ENCODE measurements around the gene CDK6.

Gene CDK6

DNA sequence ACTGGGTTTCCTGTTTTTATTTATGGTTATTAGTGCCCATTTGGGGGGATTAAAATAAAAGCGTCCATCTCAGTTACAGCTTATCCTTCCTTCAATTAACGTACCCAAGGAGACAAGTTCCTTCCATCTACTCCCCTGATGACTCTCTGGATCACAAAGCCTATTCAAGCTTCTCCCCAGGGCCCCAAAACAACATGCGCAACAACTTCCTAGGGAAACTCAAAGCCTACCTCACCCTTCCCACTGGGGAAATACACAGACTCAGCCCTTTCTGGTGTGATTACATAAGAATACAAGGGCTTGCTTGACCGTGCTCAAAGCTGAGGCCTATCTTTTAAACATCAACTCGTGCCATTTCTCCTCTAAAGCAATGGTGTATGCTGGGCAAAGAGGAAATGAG lies 112.4 kb downstream of the CDK6 start:
- ChIA-PET POLR2A (no interaction called here), CTCF (no interaction called here)
- TF ChIP-seq SP1 (IDR thresholded peaks at IDR 0.05): no peak
- TF ChIP-seq ELF4 (IDR thresholded peaks at IDR 0.05): no peak
- no peak for TF ChIP-seq SUZ12 (IDR thresholded peaks at IDR 0.05)
- TF ChIP-seq TARDBP (IDR thresholded peaks at IDR 0.05): no peak
- TF ChIP-seq ZNF384 (IDR thresholded peaks at IDR 0.05): no peak
- TF ChIP-seq, protein P1, sequence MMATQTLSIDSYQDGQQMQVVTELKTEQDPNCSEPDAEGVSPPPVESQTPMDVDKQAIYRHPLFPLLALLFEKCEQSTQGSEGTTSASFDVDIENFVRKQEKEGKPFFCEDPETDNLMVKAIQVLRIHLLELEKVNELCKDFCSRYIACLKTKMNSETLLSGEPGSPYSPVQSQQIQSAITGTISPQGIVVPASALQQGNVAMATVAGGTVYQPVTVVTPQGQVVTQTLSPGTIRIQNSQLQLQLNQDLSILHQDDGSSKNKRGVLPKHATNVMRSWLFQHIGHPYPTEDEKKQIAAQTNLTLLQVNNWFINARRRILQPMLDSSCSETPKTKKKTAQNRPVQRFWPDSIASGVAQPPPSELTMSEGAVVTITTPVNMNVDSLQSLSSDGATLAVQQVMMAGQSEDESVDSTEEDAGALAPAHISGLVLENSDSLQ (IDR thresholded peaks at IDR 0.05): no peak
- no peak for TF ChIP-seq LEF1 (IDR thresholded peaks at IDR 0.05; ENCODE audit: borderline replicate concordance)
- no peak for TF ChIP-seq L3MBTL2 (conservative IDR thresholded peaks at IDR 0.05)
- TF ChIP-seq FOXK2 (IDR thresholded peaks at IDR 0.05): no peak
- no peak for TF ChIP-seq ARNT (IDR thresholded peaks at IDR 0.05)
- TF ChIP-seq FOXA1 (IDR thresholded peaks at IDR 0.05): no peak
- no peak for TF ChIP-seq CTBP1 (IDR thresholded peaks at IDR 0.05; ENCODE audit: borderline replicate concordance)
- DNase-seq (ENCODE audit: extremely low spot score): no peak

DNA sequence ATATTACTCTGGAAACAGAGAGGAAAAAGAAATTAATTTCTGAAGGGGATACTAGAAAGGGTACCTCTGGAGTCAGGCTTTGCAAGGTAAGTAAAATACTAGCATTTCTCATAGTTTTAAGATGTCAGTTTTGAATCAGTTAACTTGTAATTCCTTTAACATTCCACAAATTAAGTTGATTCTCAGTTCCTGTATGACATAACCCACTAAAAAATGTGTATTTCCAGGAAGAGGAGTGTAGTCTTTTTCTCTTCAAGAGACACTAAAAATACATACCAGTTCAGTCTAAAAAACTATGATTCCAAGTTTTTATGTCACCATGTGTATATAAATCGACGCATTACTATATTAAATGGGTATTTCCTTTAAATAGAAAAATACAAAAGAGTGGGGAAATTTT lies 113.2 kb downstream of the CDK6 start:
- no peak for TF ChIP-seq FOXA1 (IDR thresholded peaks at IDR 0.05)
- no peak for TF ChIP-seq TARDBP (IDR thresholded peaks at IDR 0.05)
- no peak for TF ChIP-seq SP1 (IDR thresholded peaks at IDR 0.05)
- no peak for TF ChIP-seq ARNT (IDR thresholded peaks at IDR 0.05)
- TF ChIP-seq NFRKB (IDR thresholded peaks at IDR 0.05): no peak
- TF ChIP-seq HDGF (IDR thresholded peaks at IDR 0.05; ENCODE audit: borderline replicate concordance): no peak
- TF ChIP-seq ELF4 (IDR thresholded peaks at IDR 0.05): no peak
- TF ChIP-seq, protein P1 (IDR thresholded peaks at IDR 0.05): no peak
- TF ChIP-seq FOXM1 (IDR thresholded peaks at IDR 0.05; ENCODE audit: borderline replicate concordance): no peak
- TF ChIP-seq LEF1 (IDR thresholded peaks at IDR 0.05; ENCODE audit: borderline replicate concordance): no peak
- TF ChIP-seq ZNF384 (IDR thresholded peaks at IDR 0.05): no peak
- TF ChIP-seq SUZ12 (IDR thresholded peaks at IDR 0.05): no peak
- CTCF ChIA-PET: no interaction called here
- DNase-seq (ENCODE audit: extremely low spot score): no peak
- POLR2A ChIA-PET: no interaction called here

DNA sequence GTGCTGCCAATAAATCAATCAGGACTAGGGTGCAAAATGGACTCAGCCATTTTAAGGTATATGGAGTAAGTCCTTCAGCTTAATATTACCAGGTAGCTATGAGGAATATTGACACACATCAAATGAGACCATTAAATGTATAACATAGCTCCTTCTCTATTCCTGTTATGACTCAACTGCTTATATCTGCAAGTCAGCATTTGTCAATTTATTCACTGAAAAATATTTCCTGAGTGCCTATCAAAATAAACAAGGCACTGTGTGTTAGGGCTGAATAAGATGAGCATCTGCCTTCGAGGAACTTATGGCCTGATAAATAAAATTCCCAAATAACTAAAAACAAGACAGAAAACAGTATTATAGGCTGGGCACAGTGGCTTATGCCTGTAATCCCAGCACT lies 113.8 kb downstream of the CDK6 start:
- CTCF ChIA-PET: no interaction called here
- no peak for DNase-seq (ENCODE audit: extremely low spot score)
- TF ChIP-seq SP1 (IDR thresholded peaks at IDR 0.05) (no peak), FOXA1 (IDR thresholded peaks at IDR 0.05) (no peak), ZNF384 (IDR thresholded peaks at IDR 0.05) (no peak), TARDBP (IDR thresholded peaks at IDR 0.05) (no peak), ARNT (IDR thresholded peaks at IDR 0.05) (no peak), HDGF (IDR thresholded peaks at IDR 0.05; ENCODE audit: borderline replicate concordance) (no peak)
- POLR2A ChIA-PET: no interaction called here

DNA sequence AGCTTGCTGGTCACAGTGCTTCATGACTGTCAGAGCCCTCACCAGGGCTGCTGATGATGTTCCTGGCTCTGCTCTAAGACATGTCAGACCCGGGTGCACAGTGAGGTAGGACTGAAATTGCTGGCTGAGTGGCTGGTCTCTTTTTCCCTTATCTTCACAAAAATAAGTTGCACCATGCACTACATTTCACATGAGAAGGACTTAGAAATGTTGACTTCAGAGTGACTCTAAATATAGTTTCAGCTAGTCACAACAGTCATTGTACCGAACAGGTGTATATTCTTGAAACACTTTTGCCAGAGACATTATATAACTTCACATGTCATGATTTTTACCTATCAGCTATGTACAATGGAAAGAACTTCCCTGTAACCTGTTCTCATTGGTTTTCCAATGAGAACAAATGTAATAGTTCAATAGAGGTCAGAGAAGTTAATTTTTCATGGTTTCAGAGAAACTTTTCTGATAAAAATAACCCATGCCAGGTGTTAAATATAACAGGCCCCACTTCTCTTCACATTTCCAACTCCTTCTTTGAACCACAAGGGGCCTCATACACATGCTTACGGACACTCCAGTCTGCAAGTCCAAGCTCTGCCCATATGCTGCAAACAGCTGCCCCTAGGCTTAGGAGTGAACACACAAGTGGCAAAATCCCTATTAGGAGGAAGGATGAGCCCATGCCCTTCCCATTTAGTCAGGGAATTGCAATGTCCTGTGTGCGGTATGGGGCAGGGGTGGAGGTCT lies 115.6 kb downstream of the CDK6 start:
- DNase-seq (ENCODE audit: extremely low spot score): no peak
- TF ChIP-seq SUZ12 (IDR thresholded peaks at IDR 0.05): no peak
- no peak for TF ChIP-seq CTBP1 (IDR thresholded peaks at IDR 0.05; ENCODE audit: borderline replicate concordance)
- TF ChIP-seq NFRKB (IDR thresholded peaks at IDR 0.05): no peak
- TF ChIP-seq BHLHE40 (IDR thresholded peaks at IDR 0.05; ENCODE audit: borderline replicate concordance): no peak
- no peak for TF ChIP-seq L3MBTL2 (conservative IDR thresholded peaks at IDR 0.05)
- TF ChIP-seq TARDBP (IDR thresholded peaks at IDR 0.05): no peak
- TF ChIP-seq FOXM1 (IDR thresholded peaks at IDR 0.05; ENCODE audit: borderline replicate concordance): no peak
- no peak for TF ChIP-seq FOXA1 (IDR thresholded peaks at IDR 0.05)
- TF ChIP-seq ELF4 (IDR thresholded peaks at IDR 0.05): no peak
- no peak for TF ChIP-seq FOXK2 (IDR thresholded peaks at IDR 0.05)
- no peak for TF ChIP-seq LEF1 (IDR thresholded peaks at IDR 0.05; ENCODE audit: borderline replicate concordance)
- TF ChIP-seq HDGF (IDR thresholded peaks at IDR 0.05; ENCODE audit: borderline replicate concordance): no peak
- no peak for TF ChIP-seq SP1 (IDR thresholded peaks at IDR 0.05)
- no peak for TF ChIP-seq ZNF384 (IDR thresholded peaks at IDR 0.05)
- POLR2A ChIA-PET: no interaction called here
- CTCF ChIA-PET: no interaction called here

DNA sequence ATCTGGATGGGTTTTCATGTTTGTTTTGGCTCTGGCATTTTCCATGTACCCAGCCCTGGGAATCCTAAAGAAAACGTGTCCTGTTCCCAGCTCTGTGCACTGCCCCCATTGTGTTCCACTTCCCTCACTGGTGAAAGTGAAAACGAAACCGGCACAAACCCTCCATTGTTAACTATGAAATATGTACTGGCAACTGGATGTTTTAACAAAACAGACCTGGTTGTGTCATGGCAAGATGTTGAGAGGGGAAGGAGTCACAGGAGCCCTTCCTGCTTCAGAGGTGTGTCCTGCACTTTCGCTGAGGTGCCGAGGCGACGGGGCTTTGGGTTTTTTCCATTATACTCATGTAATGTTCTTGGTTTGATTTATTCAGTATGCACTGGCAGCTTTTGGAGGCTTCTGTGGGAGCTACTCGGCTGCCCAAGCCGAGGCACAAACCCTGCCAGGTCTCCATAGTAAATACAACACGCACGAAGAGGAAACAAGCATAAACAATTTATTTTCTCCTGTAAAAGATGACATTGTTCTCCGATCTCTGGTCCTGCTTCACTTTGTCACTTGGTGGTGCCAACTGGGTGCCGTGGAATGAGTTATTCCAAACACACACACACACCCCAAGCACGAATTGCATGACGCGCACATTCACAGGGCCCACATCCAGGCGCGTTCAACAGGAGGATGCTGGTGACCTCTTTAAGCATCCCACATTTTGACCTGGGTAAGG lies 118.2 kb downstream of the CDK6 start:
- DNase-seq (ENCODE audit: extremely low spot score): no peak
- TF ChIP-seq, protein P1 (IDR thresholded peaks at IDR 0.05): no peak
- TF ChIP-seq BHLHE40 (IDR thresholded peaks at IDR 0.05; ENCODE audit: borderline replicate concordance): no peak
- no peak for TF ChIP-seq TARDBP (IDR thresholded peaks at IDR 0.05)
- TF ChIP-seq L3MBTL2 (conservative IDR thresholded peaks at IDR 0.05): no peak
- no peak for TF ChIP-seq CTBP1 (IDR thresholded peaks at IDR 0.05; ENCODE audit: borderline replicate concordance)
- TF ChIP-seq SUZ12 (IDR thresholded peaks at IDR 0.05): no peak
- no peak for TF ChIP-seq ZNF384 (IDR thresholded peaks at IDR 0.05)
- TF ChIP-seq HDGF (IDR thresholded peaks at IDR 0.05; ENCODE audit: borderline replicate concordance): no peak
- TF ChIP-seq SP1 (IDR thresholded peaks at IDR 0.05): no peak
- TF ChIP-seq FOXK2 (IDR thresholded peaks at IDR 0.05): no peak
- no peak for TF ChIP-seq ELF4 (IDR thresholded peaks at IDR 0.05)
- TF ChIP-seq ARNT (IDR thresholded peaks at IDR 0.05): no peak
- TF ChIP-seq FOXM1 (IDR thresholded peaks at IDR 0.05; ENCODE audit: borderline replicate concordance): no peak
- TF ChIP-seq FOXA1 (IDR thresholded peaks at IDR 0.05): no peak
- no peak for TF ChIP-seq NFRKB (IDR thresholded peaks at IDR 0.05)
- TF ChIP-seq LEF1 (IDR thresholded peaks at IDR 0.05; ENCODE audit: borderline replicate concordance): no peak
- ChIA-PET CTCF (no interaction called here), POLR2A (no interaction called here)

DNA sequence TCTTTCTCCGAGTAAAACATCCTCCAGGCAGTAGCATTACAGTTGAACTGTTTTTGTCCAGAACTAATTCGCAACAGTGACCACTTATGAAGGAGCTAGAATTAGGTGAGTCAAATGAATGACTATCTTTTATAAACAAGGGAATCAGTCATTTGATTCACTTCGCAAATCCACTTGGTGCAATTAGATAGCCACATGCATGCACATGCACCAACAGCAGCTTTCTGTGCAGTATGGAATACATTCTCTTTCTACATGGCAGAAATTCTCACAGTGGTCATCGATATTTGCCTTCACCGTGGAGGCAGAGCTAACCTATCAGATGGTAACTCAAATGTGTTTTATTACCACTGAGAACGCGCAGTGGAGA lies 118.8 kb downstream of the CDK6 start:
- DNase-seq (ENCODE audit: extremely low spot score): no peak
- POLR2A ChIA-PET: no interaction called here
- CTCF ChIA-PET: no interaction called here
- TF ChIP-seq FOXM1 (IDR thresholded peaks at IDR 0.05; ENCODE audit: borderline replicate concordance): no peak
- no peak for TF ChIP-seq L3MBTL2 (conservative IDR thresholded peaks at IDR 0.05)
- no peak for TF ChIP-seq TARDBP (IDR thresholded peaks at IDR 0.05)
- no peak for TF ChIP-seq SUZ12 (IDR thresholded peaks at IDR 0.05)
- TF ChIP-seq BHLHE40 (IDR thresholded peaks at IDR 0.05; ENCODE audit: borderline replicate concordance): no peak
- TF ChIP-seq CTBP1 (IDR thresholded peaks at IDR 0.05; ENCODE audit: borderline replicate concordance): no peak
- no peak for TF ChIP-seq LEF1 (IDR thresholded peaks at IDR 0.05; ENCODE audit: borderline replicate concordance)
- no peak for TF ChIP-seq FOXA1 (IDR thresholded peaks at IDR 0.05)
- TF ChIP-seq FOXK2 (IDR thresholded peaks at IDR 0.05): no peak
- TF ChIP-seq, protein P1 (IDR thresholded peaks at IDR 0.05): no peak
- TF ChIP-seq ZNF384 (IDR thresholded peaks at IDR 0.05): no peak
